Chondrocyte (in vitro differentiated cells): ENCODE data around the gene AKAP7. TPM values are rescaled to one million over a fixed set of nuclear protein-coding genes. Genes with fewer than 3 reads are reported as not detected.

Experiments used
- DNase-seq: peaks from one replicate; pipeline ENCODE4 v3.0.0; 2021; ENCODE audit warnings: mixed read lengths, low spot score
- H3K27ac Mint-ChIP-seq: one replicate; pipeline ENCODE4 v1.8.0; 2021; ENCODE audit warnings: mild to moderate bottlenecking, moderate library complexity, mixed read lengths; ENCODE audit not compliant: unreplicated experiment
- H3K27me3 Mint-ChIP-seq: 2 replicates; pipeline ENCODE4 v1.8.0; 2021; ENCODE audit warnings: low read depth, mixed read lengths
- H3K36me3 Mint-ChIP-seq: 2 replicates; pipeline ENCODE4 v1.8.0; 2021; ENCODE audit warnings: low read depth, mixed read lengths
- H3K4me1 Mint-ChIP-seq: 2 replicates; pipeline ENCODE4 v1.8.0; 2021; ENCODE audit warnings: low read depth, mild to moderate bottlenecking, mixed read lengths
- H3K4me3 Mint-ChIP-seq: one replicate; pipeline ENCODE4 v1.8.0; 2021; ENCODE audit warnings: mild to moderate bottlenecking, moderate library complexity, mixed read lengths; ENCODE audit not compliant: unreplicated experiment
- H3K9me3 Mint-ChIP-seq: 2 replicates; pipeline ENCODE4 v1.8.0; 2021; ENCODE audit warnings: low read depth, mixed read lengths
- total RNA-seq: library from RNA; stranded (reverse); gene quantifications from 3 replicates; pipeline ENCODE4 v1.2.1, GENCODE V29; 2021
- TF ChIP-seq, protein P1 (sequence below): fragments of 200-600 bp; sonication (generic); IDR thresholded peaks from 2 replicates; pipeline ENCODE4 v1.5.0; 2021; ENCODE audit warnings: antibody characterized with exemption, mild to moderate bottlenecking, moderate library complexity

The AKAP7 gene
- total RNA-seq, 1 donor from 2014 or later = 5.0 TPM

DNA sequence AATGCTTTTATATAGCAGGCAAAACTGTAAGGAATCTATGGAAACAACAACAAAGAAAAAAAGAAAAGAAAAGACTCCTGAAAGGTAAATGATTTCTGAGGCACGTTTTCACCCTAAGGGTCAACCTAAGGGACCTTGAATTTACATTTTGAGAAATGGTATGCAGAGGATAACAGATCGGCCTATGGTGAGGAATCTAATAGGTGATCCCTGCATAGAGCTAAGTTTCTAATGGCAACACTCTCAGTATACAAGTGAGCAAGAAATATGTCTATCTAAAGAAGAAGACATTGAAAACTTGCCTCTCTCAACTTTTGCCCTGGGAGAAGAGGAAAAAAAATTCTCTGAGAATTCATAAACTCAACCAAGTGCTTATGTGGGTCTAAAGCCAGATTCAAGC is 18.9 kb upstream of the AKAP7 start:
- TF ChIP-seq, protein P1, sequence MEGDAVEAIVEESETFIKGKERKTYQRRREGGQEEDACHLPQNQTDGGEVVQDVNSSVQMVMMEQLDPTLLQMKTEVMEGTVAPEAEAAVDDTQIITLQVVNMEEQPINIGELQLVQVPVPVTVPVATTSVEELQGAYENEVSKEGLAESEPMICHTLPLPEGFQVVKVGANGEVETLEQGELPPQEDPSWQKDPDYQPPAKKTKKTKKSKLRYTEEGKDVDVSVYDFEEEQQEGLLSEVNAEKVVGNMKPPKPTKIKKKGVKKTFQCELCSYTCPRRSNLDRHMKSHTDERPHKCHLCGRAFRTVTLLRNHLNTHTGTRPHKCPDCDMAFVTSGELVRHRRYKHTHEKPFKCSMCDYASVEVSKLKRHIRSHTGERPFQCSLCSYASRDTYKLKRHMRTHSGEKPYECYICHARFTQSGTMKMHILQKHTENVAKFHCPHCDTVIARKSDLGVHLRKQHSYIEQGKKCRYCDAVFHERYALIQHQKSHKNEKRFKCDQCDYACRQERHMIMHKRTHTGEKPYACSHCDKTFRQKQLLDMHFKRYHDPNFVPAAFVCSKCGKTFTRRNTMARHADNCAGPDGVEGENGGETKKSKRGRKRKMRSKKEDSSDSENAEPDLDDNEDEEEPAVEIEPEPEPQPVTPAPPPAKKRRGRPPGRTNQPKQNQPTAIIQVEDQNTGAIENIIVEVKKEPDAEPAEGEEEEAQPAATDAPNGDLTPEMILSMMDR = no peak
- H3K4me1 Mint-ChIP-seq = peaks cover 8% of the 10 kb centered on the region
- no peak overlapping the region for H3K4me3 Mint-ChIP-seq
- H3K27ac Mint-ChIP-seq = no peak overlapping the region
- no peaks in the 10 kb centered on the region for H3K27me3 Mint-ChIP-seq
- no peak for DNase-seq
- H3K36me3 Mint-ChIP-seq = no peaks in the 10 kb centered on the region
- peaks cover 5% of the 10 kb centered on the region for H3K9me3 Mint-ChIP-seq

- peaks cover 7% of the 10 kb centered on the region for H3K4me1 Mint-ChIP-seq
- DNase-seq = no peak
- no peaks in the 10 kb centered on the region for H3K36me3 Mint-ChIP-seq
- no peak overlapping the region for H3K4me3 Mint-ChIP-seq
- H3K9me3 Mint-ChIP-seq = peaks cover 5% of the 10 kb centered on the region
- TF ChIP-seq, protein P1 = peak; percentile 84
- H3K27me3 Mint-ChIP-seq = no peaks in the 10 kb centered on the region
- H3K27ac Mint-ChIP-seq = no peak overlapping the region
These were observed 18.4 kb upstream of the AKAP7 start for GRCh38 chr6:131116755-131117360.

DNA sequence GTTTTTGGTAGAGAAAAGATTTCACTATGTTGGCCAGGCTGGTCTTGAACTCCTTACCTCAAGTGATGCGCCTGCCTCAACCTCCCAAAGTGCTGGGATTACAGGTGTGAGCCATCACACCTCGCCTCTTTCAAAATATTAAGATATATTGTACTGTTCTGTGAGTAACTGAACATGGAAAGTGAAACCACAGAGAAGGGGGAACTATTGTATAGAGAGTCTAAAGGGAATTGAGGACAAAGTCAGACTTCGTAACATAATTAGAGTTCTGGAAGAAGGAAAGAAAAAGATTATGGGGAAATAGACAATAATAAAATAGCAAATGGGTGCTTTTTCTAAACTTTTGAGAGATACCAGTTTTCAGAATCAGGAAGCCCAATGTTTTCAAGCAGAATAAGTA is 17.4 kb upstream of the AKAP7 start:
- no peaks in the 10 kb centered on the region for H3K36me3 Mint-ChIP-seq
- H3K27me3 Mint-ChIP-seq = no peaks in the 10 kb centered on the region
- no peak overlapping the region for H3K4me3 Mint-ChIP-seq
- H3K4me1 Mint-ChIP-seq = no peaks in the 10 kb centered on the region
- DNase-seq = no peak
- H3K9me3 Mint-ChIP-seq = peaks cover 5% of the 10 kb centered on the region
- TF ChIP-seq, protein P1 = no peak
- H3K27ac Mint-ChIP-seq = no peak overlapping the region

- Mint-ChIP-seq H3K4me1 (no peaks in the 10 kb centered on the region), H3K9me3 (peaks cover 2% of the 10 kb centered on the region), H3K4me3 (no peak overlapping the region), H3K27ac (no peak overlapping the region), H3K36me3 (no peaks in the 10 kb centered on the region), H3K27me3 (no peaks in the 10 kb centered on the region)
- TF ChIP-seq, protein P1 = no peak
- no peak for DNase-seq
These were observed 13.3 kb upstream of the AKAP7 start for GRCh38 chr6:131122007-131122406.

DNA sequence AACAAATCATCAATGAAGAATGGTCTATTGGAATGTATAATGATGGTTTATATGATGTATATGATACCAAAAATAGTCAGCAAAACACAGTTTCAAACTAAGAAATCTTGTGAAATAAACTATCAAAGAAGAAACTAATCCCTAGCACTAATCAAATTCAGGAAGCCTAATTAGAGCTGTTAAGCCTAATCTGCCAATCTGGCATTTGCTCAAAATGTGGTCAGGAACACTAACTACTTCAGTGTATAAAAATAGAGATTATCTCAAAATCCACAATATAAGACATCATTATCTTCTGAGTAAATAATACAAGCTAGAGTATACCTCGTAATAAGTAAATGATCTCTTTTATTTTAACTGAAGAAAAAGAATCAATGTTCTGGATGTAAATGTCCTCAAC is 12.8 kb upstream of the AKAP7 start:
- TF ChIP-seq, protein P1 = no peak
- no peak overlapping the region for H3K27ac Mint-ChIP-seq
- no peaks in the 10 kb centered on the region for H3K36me3 Mint-ChIP-seq
- no peaks in the 10 kb centered on the region for H3K9me3 Mint-ChIP-seq
- no peaks in the 10 kb centered on the region for H3K27me3 Mint-ChIP-seq
- H3K4me3 Mint-ChIP-seq = no peak overlapping the region
- DNase-seq = no peak
- H3K4me1 Mint-ChIP-seq = no peaks in the 10 kb centered on the region
